GM18498 (cell line): ENCODE data around the gene ABHD17B.
"Not testable (repeated sequence)": the region's sequence is repeated elsewhere in the genome, so short reads cannot be mapped to it uniquely, and the experiment has no call there.

Source experiments
- ATAC-seq: cut with Tn5 transposase; IDR thresholded peaks from one replicate; pipeline ENCODE4 v1.9.1; 2021; ENCODE audit warnings: mild to moderate bottlenecking, moderate library complexity; ENCODE audit not compliant: unreplicated experiment

Gene ABHD17B

GRCh38 chr9:71911061-71911907 is at the start of gene ABHD17B, which contains the start of gene C9orf85:
Gene ABHD17B, minus strand, starts transcription at chr9:71911193. Its CDS starts 36,113 bp downstream, at chr9:71875080.
Gene C9orf85, plus strand, starts transcription at chr9:71911639. Its CDS starts 96 bp downstream, at chr9:71911735.
- ATAC-seq: peak; percentile 94

GRCh38 chr9:71955300-71955915 is 44.4 kb upstream of the ABHD17B start:
- peak; percentile 84 for ATAC-seq

GRCh38 chr9:71954652-71955051 is 43.7 kb upstream of the ABHD17B start:
- not testable (repeated sequence) for ATAC-seq

- ATAC-seq: no peak
Measured at GRCh38 chr9:71944754-71945375, 33.9 kb upstream of the ABHD17B start.

GRCh38 chr9:71941998-71942567 is 31.1 kb upstream of the ABHD17B start:
- no peak for ATAC-seq

- ATAC-seq: no peak
Measured at GRCh38 chr9:71941060-71941568, 30.1 kb upstream of the ABHD17B start.

DNA sequence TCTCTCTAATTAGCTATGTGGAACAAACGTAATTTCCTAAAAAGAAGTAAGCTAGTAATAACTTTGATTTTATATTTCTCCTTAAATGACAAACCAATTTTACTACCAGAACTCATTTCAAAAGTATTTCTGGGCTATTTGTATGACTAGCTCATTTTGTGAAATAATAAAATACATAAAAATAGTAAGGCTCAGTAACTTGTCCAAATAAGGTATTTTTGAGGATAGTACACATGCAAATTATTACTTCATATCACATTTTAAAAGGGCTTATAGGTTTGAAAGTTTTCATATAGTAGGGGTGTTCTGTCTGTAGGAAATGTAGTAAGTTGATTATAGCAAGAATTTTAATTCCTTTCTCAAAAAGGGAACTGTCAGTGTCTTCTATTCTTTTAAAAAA is 26.9 kb upstream of the ABHD17B start:
- no peak for ATAC-seq

DNA sequence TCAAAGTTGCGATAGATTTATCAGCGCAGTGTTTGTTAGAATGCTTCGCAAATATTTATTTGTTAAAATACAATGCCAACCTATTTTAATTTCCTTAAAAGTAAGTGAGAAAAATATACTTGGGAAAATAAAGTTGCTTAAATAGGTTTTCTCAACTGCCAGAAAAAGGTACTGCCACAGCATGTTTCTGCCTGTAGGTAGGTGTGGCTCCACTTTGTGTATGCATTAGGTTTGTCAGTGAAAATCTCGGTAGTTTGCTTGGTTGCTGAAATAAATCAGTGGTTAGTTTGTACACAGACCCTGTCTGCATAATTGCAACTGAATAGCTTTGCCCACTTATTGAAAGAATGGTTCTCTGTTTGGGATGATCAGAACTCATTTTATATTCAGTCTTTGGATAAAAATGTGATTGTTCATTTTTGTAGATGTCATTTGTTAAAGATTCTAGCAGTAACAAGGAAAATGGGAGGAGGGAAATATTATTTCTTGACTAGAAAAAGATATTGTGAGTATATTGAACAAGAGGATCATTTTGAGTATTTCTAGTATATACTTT is 26.2 kb upstream of the ABHD17B start:
- ATAC-seq: no peak

- ATAC-seq: no peak
Measured at GRCh38 chr9:71936066-71936465, 25.1 kb upstream of the ABHD17B start.

- ATAC-seq: no peak
Measured at GRCh38 chr9:71931166-71931565, 20.2 kb upstream of the ABHD17B start.

- ATAC-seq: no peak
Measured at GRCh38 chr9:71929791-71930440, 18.9 kb upstream of the ABHD17B start.

GRCh38 chr9:71929223-71929622 is 18.2 kb upstream of the ABHD17B start:
- no peak for ATAC-seq

DNA sequence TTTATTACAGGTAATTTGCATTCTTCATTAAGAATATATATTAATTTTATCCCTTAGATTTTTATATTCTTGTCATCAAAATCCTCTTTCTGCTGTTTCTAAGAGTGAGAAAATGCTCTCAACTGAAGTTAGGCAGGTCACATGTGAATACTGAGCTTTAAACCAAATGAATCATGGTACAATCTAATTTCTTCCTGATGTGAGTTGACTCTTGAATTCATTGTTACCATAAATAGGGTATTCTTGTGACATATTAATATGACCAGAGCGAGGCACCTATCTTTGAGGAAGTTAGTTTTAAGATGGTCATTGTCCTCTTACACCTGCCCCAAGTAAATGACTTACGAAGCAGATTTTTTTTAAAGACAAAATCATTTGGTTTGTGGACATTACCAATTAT is 17.8 kb upstream of the ABHD17B start:
- ATAC-seq: no peak

- no peak for ATAC-seq
Measured at GRCh38 chr9:71928376-71928775, 17.4 kb upstream of the ABHD17B start.

- no peak for ATAC-seq
Measured at GRCh38 chr9:71925834-71926233, 14.8 kb upstream of the ABHD17B start.

DNA sequence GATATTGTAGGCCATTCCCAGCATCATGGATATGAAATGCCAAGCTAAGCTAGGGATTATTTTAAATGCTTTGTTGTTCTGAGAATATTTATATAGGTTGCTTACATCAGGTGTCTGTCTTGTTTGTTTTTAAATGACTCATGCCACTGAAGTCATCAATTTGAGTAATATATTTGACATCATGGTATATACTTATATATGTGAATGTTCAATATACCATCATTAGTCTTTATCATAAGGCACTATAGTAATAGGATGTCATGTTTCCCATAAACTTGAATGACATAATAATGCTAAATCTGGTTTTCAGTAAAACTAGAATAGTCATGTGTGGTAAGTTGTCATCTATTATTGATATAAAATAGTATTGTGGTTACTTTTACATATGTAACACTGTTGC is 13.6 kb upstream of the ABHD17B start:
- ATAC-seq: no peak

DNA sequence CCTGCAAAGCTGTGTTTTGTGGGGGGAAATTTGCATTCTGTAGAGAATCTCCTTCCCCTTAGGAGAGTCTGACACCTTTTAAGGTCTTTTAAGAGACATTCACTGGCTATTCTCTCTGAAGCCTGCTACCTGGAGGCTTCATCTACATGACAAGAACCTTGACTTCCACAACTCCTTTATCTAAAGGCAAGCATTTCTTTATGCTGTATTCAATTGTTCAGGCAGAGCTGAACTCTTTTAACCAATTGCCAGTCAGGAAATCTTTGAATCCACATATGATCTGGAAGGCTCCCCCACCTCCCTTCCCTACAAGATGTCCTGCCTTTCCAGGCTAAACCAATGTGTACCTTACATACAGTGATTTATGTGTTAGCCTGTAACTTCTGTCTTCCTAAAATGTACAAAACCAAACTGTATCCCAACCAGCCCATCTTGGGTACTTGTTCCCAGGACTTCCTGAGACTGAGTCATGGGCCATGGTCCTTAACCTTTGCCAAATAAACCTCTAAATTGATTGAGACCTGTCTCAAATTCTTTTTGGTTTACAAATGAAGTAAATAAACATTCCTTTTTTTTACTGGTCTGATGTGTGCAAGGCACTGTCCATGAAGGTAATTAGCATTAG is 10.3 kb upstream of the ABHD17B start:
- ATAC-seq: no peak

DNA sequence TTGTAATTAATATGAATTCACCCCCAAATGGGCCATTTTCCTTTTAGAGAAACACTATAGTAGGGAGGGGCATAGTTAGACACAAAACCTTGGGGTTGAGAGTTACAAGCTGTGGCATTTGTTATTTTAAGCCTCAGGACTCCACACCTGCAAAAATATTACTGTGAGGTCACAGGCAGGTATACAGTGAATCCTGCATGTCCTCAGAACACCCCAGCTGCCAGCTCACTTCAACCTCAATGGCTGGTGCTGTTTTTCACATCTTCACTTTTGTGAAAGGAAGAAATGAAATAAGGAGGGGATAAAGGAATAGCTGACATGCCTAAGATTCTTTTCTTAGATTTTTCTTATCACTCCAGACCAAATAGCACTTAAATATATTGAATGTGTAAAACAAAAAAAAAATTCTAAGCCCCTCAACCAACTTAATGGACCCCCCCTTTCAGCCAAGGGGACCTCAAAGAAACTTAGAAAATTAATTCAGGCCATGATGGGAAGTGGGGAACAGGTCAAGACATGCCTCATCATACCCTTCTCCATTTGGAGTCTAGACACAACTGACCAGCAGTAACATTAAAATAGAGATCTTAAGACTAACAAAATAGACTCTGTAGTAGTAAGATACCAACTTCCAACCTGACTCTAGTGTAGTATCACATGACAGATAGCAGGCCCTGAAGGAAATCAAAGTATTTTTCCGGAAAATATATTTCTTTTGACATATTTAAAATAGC is 9.6 kb upstream of the ABHD17B start:
- no peak for ATAC-seq

DNA sequence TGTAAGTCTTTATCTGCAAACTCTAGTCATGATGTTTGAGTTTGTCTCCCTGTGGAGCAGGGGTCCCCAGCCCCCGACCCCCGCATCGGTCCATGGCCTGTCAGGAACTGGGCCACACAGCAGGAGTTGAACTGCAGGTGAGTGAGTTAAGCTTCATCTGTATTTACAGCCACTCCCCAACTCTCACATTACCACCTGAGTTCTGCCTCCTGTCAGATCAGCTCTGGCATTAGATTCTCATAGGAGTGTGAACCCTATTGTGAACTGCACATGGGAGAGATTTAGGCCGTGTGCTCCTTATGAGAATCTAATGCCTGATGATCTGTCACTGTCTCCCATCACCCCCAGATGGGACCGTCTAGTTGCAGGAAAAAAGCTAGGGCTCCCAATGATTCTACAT is 7.4 kb upstream of the ABHD17B start:
- no peak for ATAC-seq
